OCI-LY3 (cell line): ENCODE data around the gene TRIM46.
A peak's percentile ranks its signal among the peaks of the same experiment; 100 is the strongest.

Source experiments
- H2AFZ ChIP-seq: fragments of 200-600, 300-600 bp; shearing (Covaris generic); 2 replicates; pipeline ENCODE4 v1.6.0; 2014; ENCODE audit warnings: antibody characterized with exemption, low read depth, low read length
- H3K27ac ChIP-seq: fragments of 200-600, 300-600 bp; sonication (generic); 2 replicates; pipeline ENCODE4 v1.5.1; 2014; ENCODE audit warnings: mild to moderate bottlenecking, low read length, moderate library complexity, mixed read lengths
- H3K27me3 ChIP-seq: fragments of 200-600, 300-600 bp; sonication (generic); 2 replicates; pipeline ENCODE4 v1.6.1; 2014; ENCODE audit warnings: low read depth, low read length, mixed read lengths
- H3K36me3 ChIP-seq: fragments of 200-600, 300-600 bp; sonication (generic); replicated peaks from 2 replicates; pipeline ENCODE3; 2014; ENCODE audit warnings: low read depth, low read length, mixed read lengths
- H3K4me1 ChIP-seq: fragments of 300-600, 200-600 bp; sonication (generic); 2 replicates; pipeline ENCODE4 v1.6.1; 2014; ENCODE audit warnings: low read length, mixed read lengths
- H3K4me2 ChIP-seq: fragments of 200-600, 300-600 bp; sonication (generic); 2 replicates; pipeline ENCODE4 v1.6.1; 2014; ENCODE audit warnings: low read length, mixed read lengths
- H3K4me3 ChIP-seq: fragments of 300-600, 200-600 bp; sonication (generic); 2 replicates; pipeline ENCODE4 v1.5.1; 2014; ENCODE audit warnings: antibody characterized with exemption, mild to moderate bottlenecking, low read length, moderate library complexity
- H3K79me2 ChIP-seq: fragments of 300-600, 200-600 bp; shearing (Covaris generic); 2 replicates; pipeline ENCODE4 v1.6.1; 2014; ENCODE audit warnings: mild to moderate bottlenecking, low read length, mixed read lengths
- H3K9ac ChIP-seq: fragments of 300-600, 200-600 bp; shearing (Covaris generic); 2 replicates; pipeline ENCODE4 v1.6.0; 2014; ENCODE audit warnings: mild to moderate bottlenecking, low read length, moderate library complexity
- H3K9me3 ChIP-seq: fragments of 200-600, 300-600 bp; shearing (Covaris generic); 2 replicates; pipeline ENCODE4 v1.6.1; 2014; ENCODE audit warnings: low read length, mixed read lengths; ENCODE audit not compliant: insufficient read depth
- H4K20me1 ChIP-seq: fragments of 200-600, 300-600 bp; sonication (generic); 2 replicates; pipeline ENCODE4 v1.6.1; 2016; ENCODE audit warnings: low read length, mixed read lengths; ENCODE audit not compliant: insufficient read depth
- CTCF ChIP-seq: fragments of 200-600, 300-600 bp; sonication (generic); IDR thresholded peaks from 2 replicates; pipeline ENCODE4 v1.5.1; 2014; ENCODE audit warnings: antibody characterized with exemption, low read length, low read depth
- EZH2phosphoT487 ChIP-seq: fragments of 200-600 bp; shearing (Covaris generic); IDR thresholded peaks from 2 replicates; pipeline ENCODE4 v1.6.1; 2018; ENCODE audit warnings: antibody characterized with exemption, mixed run types, low read depth

The TRIM46 gene

GRCh38 chr1:155175927-155176371, 2.3 kb downstream of the TRIM46 start:
- Histone ChIP-seq H3K4me1 (peaks cover 29% of the 10 kb centered on the region), H4K20me1 (no peaks in the 10 kb centered on the region), H3K4me2 (no peak overlapping the region), H3K27me3 (no peaks in the 10 kb centered on the region), H3K4me3 (no peak overlapping the region), H2AFZ (no peak overlapping the region), H3K9me3 (no peaks in the 10 kb centered on the region), H3K9ac (no peak overlapping the region), H3K79me2 (peaks cover 16% of the 10 kb centered on the region), H3K36me3 (peaks cover 17% of the 10 kb centered on the region), H3K27ac (no peak overlapping the region)
- TF ChIP-seq EZH2phosphoT487 (no peak), CTCF (0 out of 2 replicates have a peak, but pooled peaks have one; percentile 26)

GRCh38 chr1:155176544-155177071, 3.0 kb downstream of the TRIM46 start:
- H3K27me3 ChIP-seq = no peaks in the 10 kb centered on the region
- 0 out of 2 replicates have a peak overlapping the region, but pooled peaks have one; percentile 5 for H3K4me2 ChIP-seq
- H3K9me3 ChIP-seq = no peaks in the 10 kb centered on the region
- H3K27ac ChIP-seq = no peak overlapping the region
- peaks cover 13% of the 10 kb centered on the region for H3K79me2 ChIP-seq
- H3K36me3 ChIP-seq = peaks cover 17% of the 10 kb centered on the region
- H3K9ac ChIP-seq = no peak overlapping the region
- TF ChIP-seq EZH2phosphoT487 (no peak), CTCF (peak; percentile 96)
- H3K4me3 ChIP-seq = no peak overlapping the region
- peaks cover 29% of the 10 kb centered on the region for H3K4me1 ChIP-seq
- H4K20me1 ChIP-seq = no peaks in the 10 kb centered on the region
- no peak overlapping the region for H2AFZ ChIP-seq

GRCh38 chr1:155177192-155177917, 3.7 kb downstream of the TRIM46 start:
- H3K9me3 ChIP-seq = no peaks in the 10 kb centered on the region
- H3K27me3 ChIP-seq = no peaks in the 10 kb centered on the region
- no peak overlapping the region for H3K9ac ChIP-seq
- peak overlapping the region; percentile 5; the same call in 1 of the 2 replicates for H3K4me2 ChIP-seq
- H3K36me3 ChIP-seq = peaks cover 17% of the 10 kb centered on the region
- H3K4me1 ChIP-seq = peaks cover 23% of the 10 kb centered on the region
- peaks cover 7% of the 10 kb centered on the region for H3K79me2 ChIP-seq
- no peaks in the 10 kb centered on the region for H4K20me1 ChIP-seq
- no peak overlapping the region for H2AFZ ChIP-seq
- no peak overlapping the region for H3K27ac ChIP-seq
- no peak overlapping the region for H3K4me3 ChIP-seq
- TF ChIP-seq EZH2phosphoT487 = no peak
- no peak for TF ChIP-seq CTCF

- H3K4me1 ChIP-seq = peaks cover 22% of the 10 kb centered on the region
- no peak overlapping the region for H3K4me2 ChIP-seq
- H3K27ac ChIP-seq = no peak overlapping the region
- H2AFZ ChIP-seq = no peak overlapping the region
- no peaks in the 10 kb centered on the region for H3K9me3 ChIP-seq
- no peaks in the 10 kb centered on the region for H4K20me1 ChIP-seq
- peaks cover 17% of the 10 kb centered on the region for H3K36me3 ChIP-seq
- no peaks in the 10 kb centered on the region for H3K27me3 ChIP-seq
- H3K79me2 ChIP-seq = peaks cover 2% of the 10 kb centered on the region
- TF ChIP-seq CTCF = no peak
- TF ChIP-seq EZH2phosphoT487 = no peak
- H3K9ac ChIP-seq = no peak overlapping the region
- H3K4me3 ChIP-seq = no peak overlapping the region
These were observed 4.3 kb downstream of the TRIM46 start for GRCh38 chr1:155177918-155178281.
